ENCODE results near the gene SLU7.

DNA sequence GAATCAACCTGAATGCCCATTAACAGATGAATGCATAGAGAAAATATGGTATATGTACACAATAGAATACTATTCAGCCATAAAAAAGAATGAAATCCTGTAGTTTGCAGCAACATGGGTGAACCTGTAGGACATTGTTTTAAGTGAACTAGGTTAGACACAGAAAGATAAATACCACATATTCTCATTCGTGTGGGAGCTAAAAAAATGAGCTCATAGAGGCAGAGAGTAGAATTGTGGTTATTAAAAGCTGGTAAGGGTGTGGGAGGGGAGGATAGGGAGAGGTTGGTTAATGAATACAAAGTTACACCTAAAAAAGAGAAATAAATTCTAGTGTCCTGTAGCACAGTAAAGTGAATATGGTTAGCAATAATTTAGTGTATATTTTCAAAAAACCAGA, 26.3 kb upstream of the SLU7 start:
- TF ChIP-seq POLR2AphosphoS5 (IDR thresholded peaks at IDR 0.05) = no peak
- TF ChIP-seq, protein P1, sequence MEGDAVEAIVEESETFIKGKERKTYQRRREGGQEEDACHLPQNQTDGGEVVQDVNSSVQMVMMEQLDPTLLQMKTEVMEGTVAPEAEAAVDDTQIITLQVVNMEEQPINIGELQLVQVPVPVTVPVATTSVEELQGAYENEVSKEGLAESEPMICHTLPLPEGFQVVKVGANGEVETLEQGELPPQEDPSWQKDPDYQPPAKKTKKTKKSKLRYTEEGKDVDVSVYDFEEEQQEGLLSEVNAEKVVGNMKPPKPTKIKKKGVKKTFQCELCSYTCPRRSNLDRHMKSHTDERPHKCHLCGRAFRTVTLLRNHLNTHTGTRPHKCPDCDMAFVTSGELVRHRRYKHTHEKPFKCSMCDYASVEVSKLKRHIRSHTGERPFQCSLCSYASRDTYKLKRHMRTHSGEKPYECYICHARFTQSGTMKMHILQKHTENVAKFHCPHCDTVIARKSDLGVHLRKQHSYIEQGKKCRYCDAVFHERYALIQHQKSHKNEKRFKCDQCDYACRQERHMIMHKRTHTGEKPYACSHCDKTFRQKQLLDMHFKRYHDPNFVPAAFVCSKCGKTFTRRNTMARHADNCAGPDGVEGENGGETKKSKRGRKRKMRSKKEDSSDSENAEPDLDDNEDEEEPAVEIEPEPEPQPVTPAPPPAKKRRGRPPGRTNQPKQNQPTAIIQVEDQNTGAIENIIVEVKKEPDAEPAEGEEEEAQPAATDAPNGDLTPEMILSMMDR (IDR thresholded peaks at IDR 0.05) = no peak
- TF ChIP-seq EP300 (IDR thresholded peaks at IDR 0.05) = no peak
- no peak for TF ChIP-seq POLR2A (IDR thresholded peaks at IDR 0.05)
